Sigmoid colon (tissue), 4 donors: ENCODE data around the gene GUCY1B1.

ENCODE experiments used
- CTCF ChIP-seq, 4 experiments: fragments of 450-650 bp in 3 of 4; fragments of 200-600 bp in 1 of 4; IDR thresholded peaks; one replicate each; pipeline ENCODE4 v1.5.1; 2016 to 2019; ENCODE audit warnings: antibody characterized with exemption in 4 of 4, mild to moderate bottlenecking in 3 of 4, moderate library complexity in 2 of 4
- POLR2A ChIP-seq, 2 donors: fragments of 450-650 bp; IDR thresholded peaks; one replicate each; pipeline ENCODE4 v1.6.1; 2016; ENCODE audit warnings: antibody characterized with exemption in 2 of 2, mild to moderate bottlenecking in 2 of 2, moderate library complexity in 2 of 2
- POLR2AphosphoS5 ChIP-seq, 4 donors: sonication (generic); formaldehyde crosslinking; IDR thresholded peaks; one replicate each; pipeline ENCODE4 v1.6.1; 2017; ENCODE audit warnings: antibody characterized with exemption in 4 of 4

GRCh38 chr4:155820887-155821518 lies 62.2 kb downstream of the GUCY1B1 start:
- no peak for TF ChIP-seq CTCF (IDR thresholded peaks at IDR 0.05)
- no peak for TF ChIP-seq POLR2A (IDR thresholded peaks at IDR 0.05)
- TF ChIP-seq POLR2AphosphoS5 (IDR thresholded peaks at IDR 0.05) = no peak
